ENCODE results near the gene NUDCD3.
A peak's percentile ranks its signal among the peaks of the same experiment; 100 is the strongest.

NUDCD3 gene

GRCh38 chr7:44471436-44471835 is 19.0 kb downstream of the NUDCD3 start:
- Histone ChIP-seq H3K27ac (ENCODE audit: low read depth, low read length) (no peak overlapping the region), H3K14ac (ENCODE audit: low read length) (no peak overlapping the region), H3K4me2 (ENCODE audit: low read length) (no peak overlapping the region), H3K36me3 (ENCODE audit: control insufficient read depth in 1 of 2, insufficient read depth in 2 of 2, low read length in 2 of 2) (peaks cover 15 to 25% of the 10 kb centered on the region in 2 experiments), H3K4me3 (ENCODE audit: low read depth, low read length) (no peak overlapping the region), H3K18ac (ENCODE audit: low read length) (no peak overlapping the region), H3K4me1 (ENCODE audit: control insufficient read depth in 1 of 2, insufficient read depth in 2 of 2, low read length in 2 of 2) (peaks cover 0 to 3% of the 10 kb centered on the region in 2 experiments), H2BK120ac (ENCODE audit: insufficient read depth, low read length, poor library complexity) (no peak overlapping the region), H2BK5ac (ENCODE audit: low read depth, low read length, poor library complexity) (no peak overlapping the region), H4K12ac (ENCODE audit: low read depth, low read length) (no peak overlapping the region), H2AFZ (ENCODE audit: insufficient read depth, low read length, poor library complexity) (no peak overlapping the region), H3K23ac (ENCODE audit: low read length) (no peak overlapping the region), H3K79me1 (ENCODE audit: low read length) (no peaks in the 10 kb centered on the region), H3K9ac (ENCODE audit: low read length) (no peak overlapping the region), H3K9me3 (ENCODE audit: insufficient read depth, low read depth, low read length) (no peaks in the 10 kb centered on the region), H3K79me2 (ENCODE audit: control insufficient read depth, insufficient read depth, low read length, poor library complexity) (no peaks in the 10 kb centered on the region), H4K8ac (ENCODE audit: low read depth, low read length) (no peak overlapping the region), H3K27me3 (ENCODE audit: insufficient read depth, low read length) (no peaks in the 10 kb centered on the region), H4K91ac (ENCODE audit: low read depth, low read length) (no peak overlapping the region), H3K4ac (ENCODE audit: low read depth, low read length) (no peak overlapping the region), H2AK5ac (ENCODE audit: low read length) (no peak overlapping the region), H2BK12ac (ENCODE audit: low read length) (no peak overlapping the region)
- no peak for DNase-seq
- WGBS (ENCODE audit: extremely low coverage, insufficient coverage, insufficient read length): no CpG with 5 or more reads among the region's 1 CpG

GRCh38 chr7:44470628-44471245 is 19.7 kb downstream of the NUDCD3 start:
- Histone ChIP-seq H3K36me3 (ENCODE audit: control insufficient read depth in 1 of 2, insufficient read depth in 2 of 2, low read length in 2 of 2) (peaks cover 12 to 23% of the 10 kb centered on the region in 2 experiments), H3K79me2 (ENCODE audit: control insufficient read depth, insufficient read depth, low read length, poor library complexity) (no peaks in the 10 kb centered on the region), H3K9ac (ENCODE audit: low read length) (no peak overlapping the region), H3K23ac (ENCODE audit: low read length) (no peak overlapping the region), H3K4me2 (ENCODE audit: low read length) (no peak overlapping the region), H3K27me3 (ENCODE audit: insufficient read depth, low read length) (no peaks in the 10 kb centered on the region), H2AK5ac (ENCODE audit: low read length) (no peak overlapping the region), H3K14ac (ENCODE audit: low read length) (no peak overlapping the region), H2BK12ac (ENCODE audit: low read length) (no peak overlapping the region), H2BK120ac (ENCODE audit: insufficient read depth, low read length, poor library complexity) (no peak overlapping the region), H3K4me3 (ENCODE audit: low read depth, low read length) (no peak overlapping the region), H2AFZ (ENCODE audit: insufficient read depth, low read length, poor library complexity) (no peak overlapping the region), H3K79me1 (ENCODE audit: low read length) (no peaks in the 10 kb centered on the region), H3K4me1 (ENCODE audit: control insufficient read depth in 1 of 2, insufficient read depth in 2 of 2, low read length in 2 of 2) (peaks cover 0 to 3% of the 10 kb centered on the region in 2 experiments), H4K12ac (ENCODE audit: low read depth, low read length) (no peak overlapping the region), H3K18ac (ENCODE audit: low read length) (peak overlapping the region; percentile 14), H3K9me3 (ENCODE audit: insufficient read depth, low read depth, low read length) (no peaks in the 10 kb centered on the region), H4K91ac (ENCODE audit: low read depth, low read length) (no peak overlapping the region), H3K27ac (ENCODE audit: low read depth, low read length) (no peak overlapping the region), H2BK5ac (ENCODE audit: low read depth, low read length, poor library complexity) (no peak overlapping the region), H3K4ac (ENCODE audit: low read depth, low read length) (no peak overlapping the region), H4K8ac (ENCODE audit: low read depth, low read length) (peak overlapping the region; percentile 17)
- DNase-seq: no peak
- WGBS (ENCODE audit: extremely low coverage, insufficient coverage, insufficient read length): no CpG with 5 or more reads among the region's 5 CpGs

- no peaks in the 10 kb centered on the region for H3K27me3 ChIP-seq (ENCODE audit: insufficient read depth, low read length)
These were observed 20.4 kb downstream of the NUDCD3 start for GRCh38 chr7:44470135-44470479.

GRCh38 chr7:44469461-44470134 is 20.9 kb downstream of the NUDCD3 start:
- Histone ChIP-seq H2BK12ac (ENCODE audit: low read length) (no peak overlapping the region), H3K9ac (ENCODE audit: low read length) (no peak overlapping the region), H3K23ac (ENCODE audit: low read length) (no peak overlapping the region), H2AFZ (ENCODE audit: insufficient read depth, low read length, poor library complexity) (no peak overlapping the region), H3K36me3 (ENCODE audit: control insufficient read depth in 1 of 2, insufficient read depth in 2 of 2, low read length in 2 of 2) (peaks cover 12 to 24% of the 10 kb centered on the region in 2 experiments), H3K14ac (ENCODE audit: low read length) (no peak overlapping the region), H4K91ac (ENCODE audit: low read depth, low read length) (no peak overlapping the region), H2BK5ac (ENCODE audit: low read depth, low read length, poor library complexity) (no peak overlapping the region), H3K18ac (ENCODE audit: low read length) (no peak overlapping the region), H3K27me3 (ENCODE audit: insufficient read depth, low read length) (no peaks in the 10 kb centered on the region), H3K4ac (ENCODE audit: low read depth, low read length) (no peak overlapping the region), H3K79me2 (ENCODE audit: control insufficient read depth, insufficient read depth, low read length, poor library complexity) (no peaks in the 10 kb centered on the region), H3K4me2 (ENCODE audit: low read length) (no peak overlapping the region), H2AK5ac (ENCODE audit: low read length) (no peak overlapping the region), H2BK120ac (ENCODE audit: insufficient read depth, low read length, poor library complexity) (no peak overlapping the region), H4K8ac (ENCODE audit: low read depth, low read length) (no peak overlapping the region), H3K9me3 (ENCODE audit: insufficient read depth, low read depth, low read length) (no peaks in the 10 kb centered on the region), H3K4me1 (ENCODE audit: control insufficient read depth in 1 of 2, insufficient read depth in 2 of 2, low read length in 2 of 2) (peaks cover 0 to 3% of the 10 kb centered on the region in 2 experiments), H3K79me1 (ENCODE audit: low read length) (no peaks in the 10 kb centered on the region), H4K12ac (ENCODE audit: low read depth, low read length) (no peak overlapping the region), H3K4me3 (ENCODE audit: low read depth, low read length) (no peak overlapping the region), H3K27ac (ENCODE audit: low read depth, low read length) (no peak overlapping the region)
- no CpG with 5 or more reads among the region's 4 CpGs for WGBS (ENCODE audit: extremely low coverage, insufficient coverage, insufficient read length)
- peak; percentile 29 to 39 for DNase-seq

More at GRCh38 chr7:44470135-44470479, 20.4 kb downstream of the NUDCD3 start:
- Histone ChIP-seq H4K8ac (ENCODE audit: low read depth, low read length) (no peak overlapping the region), H4K91ac (ENCODE audit: low read depth, low read length) (no peak overlapping the region), H3K79me1 (ENCODE audit: low read length) (no peaks in the 10 kb centered on the region), H3K36me3 (ENCODE audit: control insufficient read depth in 1 of 2, insufficient read depth in 2 of 2, low read length in 2 of 2) (peaks cover 12 to 24% of the 10 kb centered on the region in 2 experiments), H3K27ac (ENCODE audit: low read depth, low read length) (no peak overlapping the region), H4K12ac (ENCODE audit: low read depth, low read length) (no peak overlapping the region), H3K14ac (ENCODE audit: low read length) (no peak overlapping the region), H2BK120ac (ENCODE audit: insufficient read depth, low read length, poor library complexity) (no peak overlapping the region), H3K79me2 (ENCODE audit: control insufficient read depth, insufficient read depth, low read length, poor library complexity) (no peaks in the 10 kb centered on the region), H3K9me3 (ENCODE audit: insufficient read depth, low read depth, low read length) (no peaks in the 10 kb centered on the region), H3K4me3 (ENCODE audit: low read depth, low read length) (no peak overlapping the region), H2AFZ (ENCODE audit: insufficient read depth, low read length, poor library complexity) (no peak overlapping the region), H2AK5ac (ENCODE audit: low read length) (no peak overlapping the region), H3K4ac (ENCODE audit: low read depth, low read length) (no peak overlapping the region), H3K4me2 (ENCODE audit: low read length) (no peak overlapping the region), H3K4me1 (ENCODE audit: control insufficient read depth in 1 of 2, insufficient read depth in 2 of 2, low read length in 2 of 2) (peaks cover 0 to 3% of the 10 kb centered on the region in 2 experiments), H2BK5ac (ENCODE audit: low read depth, low read length, poor library complexity) (no peak overlapping the region), H3K9ac (ENCODE audit: low read length) (no peak overlapping the region), H3K23ac (ENCODE audit: low read length) (no peak overlapping the region), H3K18ac (ENCODE audit: low read length) (no peak overlapping the region), H2BK12ac (ENCODE audit: low read length) (no peak overlapping the region)
- no peak for DNase-seq
- no CpG with 5 or more reads among the region's 2 CpGs for WGBS (ENCODE audit: extremely low coverage, insufficient coverage, insufficient read length)
